Esophagus mucosa (tissue), 1 donor: ENCODE results near the gene SLC22A4. TPM values are rescaled to one million over a fixed set of nuclear protein-coding genes. Genes with fewer than 3 reads are reported as not detected.

Experiments
- ATAC-seq: fragments of 200-7000 bp; cut with Tn5 transposase; one replicate; pipeline ENCODE4 v1.9.1; 2020
- total RNA-seq: library from RNA; stranded (reverse); gene quantifications from one replicate; pipeline ENCODE4 v1.2.4, GENCODE V29; 2023
- donor health status: DM: yes; HTN: yes; CAD: no.

Gene SLC22A4
- 0.28 TPM for total RNA-seq

GRCh38 chr5:132293992-132294727, at the start of gene SLC22A4:
Gene SLC22A4, plus strand, starts transcription at chr5:132294394. Its CDS starts 223 bp downstream, at chr5:132294617.
- ATAC-seq = peak; percentile 82

GRCh38 chr5:132245593-132245992, 48.6 kb upstream of the SLC22A4 start:
- ATAC-seq = no peak

- no peak for ATAC-seq
These were observed 47.4 kb upstream of the SLC22A4 start for GRCh38 chr5:132246806-132247205.

- no peak for ATAC-seq
These were observed 43.6 kb upstream of the SLC22A4 start for GRCh38 chr5:132250547-132250946.

GRCh38 chr5:132251220-132251725, 42.9 kb upstream of the SLC22A4 start:
- no peak for ATAC-seq

- ATAC-seq = peak; percentile 88
These were observed 41.2 kb upstream of the SLC22A4 start for GRCh38 chr5:132253008-132253441.

- peak; percentile 59 for ATAC-seq
These were observed 40.5 kb upstream of the SLC22A4 start for GRCh38 chr5:132253452-132254320.

GRCh38 chr5:132254321-132254977, 39.7 kb upstream of the SLC22A4 start:
- no peak for ATAC-seq

GRCh38 chr5:132256086-132256782, 38.0 kb upstream of the SLC22A4 start:
- no peak for ATAC-seq

- ATAC-seq = no peak
These were observed 37.4 kb upstream of the SLC22A4 start for GRCh38 chr5:132256783-132257130.

- no peak for ATAC-seq
These were observed 36.8 kb upstream of the SLC22A4 start, which contains the start of gene PDLIM4 for GRCh38 chr5:132257131-132258101. Gene PDLIM4, plus strand, starts transcription at chr5:132257696. Its CDS starts 39 bp downstream, at chr5:132257735.

GRCh38 chr5:132258102-132259068, 35.8 kb upstream of the SLC22A4 start:
- peak; percentile 60 for ATAC-seq

- peak; percentile 61 for ATAC-seq
These were observed 34.9 kb upstream of the SLC22A4 start for GRCh38 chr5:132259069-132259851.

GRCh38 chr5:132260051-132260450, 34.1 kb upstream of the SLC22A4 start:
- peak; percentile 6 for ATAC-seq

GRCh38 chr5:132260714-132261551, 33.3 kb upstream of the SLC22A4 start:
- no peak for ATAC-seq

- no peak for ATAC-seq
These were observed 32.0 kb upstream of the SLC22A4 start for GRCh38 chr5:132261881-132262845.
